SJSA1 (cell line): ENCODE results near the gene TRPV6. TPM values are rescaled to one million over a fixed set of nuclear protein-coding genes. Genes with fewer than 3 reads are reported as not detected.

Experiments
- DNase-seq, 2 experiments: peaks; one replicate each; pipeline ENCODE4 v3.0.0-alpha.2; 2015 to 2020; ENCODE audit warnings: low spot score in 2 of 2, low read depth in 1 of 2
- H3K27ac ChIP-seq: fragments of 250-450 bp; sonication (Bioruptor Pico); 2 replicates; pipeline ENCODE4 v1.5.1; 2020; ENCODE audit warnings: mild to moderate bottlenecking, moderate library complexity
- H3K27me3 ChIP-seq: fragments of 250-450 bp; sonication (Bioruptor Pico); replicated peaks from 2 replicates; pipeline ENCODE4 v1.5.1; 2020; ENCODE audit warnings: mild to moderate bottlenecking, moderate library complexity
- H3K36me3 ChIP-seq: fragments of 250-450 bp; sonication (Bioruptor Pico); 2 replicates; pipeline ENCODE4 v1.5.1; 2020; ENCODE audit warnings: mild to moderate bottlenecking
- H3K4me1 ChIP-seq: fragments of 250-450 bp; sonication (Bioruptor Pico); replicated peaks from 2 replicates; pipeline ENCODE4 v1.6.1; 2021; ENCODE audit warnings: mild to moderate bottlenecking
- H3K4me3 ChIP-seq: fragments of 250-450 bp; sonication (Bioruptor Pico); 2 replicates; pipeline ENCODE4 v1.5.1; 2020; ENCODE audit warnings: mild to moderate bottlenecking
- H3K9me3 ChIP-seq: fragments of 250-450 bp; sonication (Bioruptor Pico); replicated peaks from 2 replicates; pipeline ENCODE4 v1.5.1; 2020; ENCODE audit warnings: mild to moderate bottlenecking
- total RNA-seq: library from RNA; depleted of rRNA; stranded (reverse); fragments of >200 nt; shearing (Covaris generic); gene quantifications from 2 replicates; pipeline ENCODE4 v1.2.3, GENCODE V29; 2014; rRNA removed

Gene TRPV6
- total RNA-seq, result under 0.01 TPM in 1 of 2 replicates, not detected in the other

DNA sequence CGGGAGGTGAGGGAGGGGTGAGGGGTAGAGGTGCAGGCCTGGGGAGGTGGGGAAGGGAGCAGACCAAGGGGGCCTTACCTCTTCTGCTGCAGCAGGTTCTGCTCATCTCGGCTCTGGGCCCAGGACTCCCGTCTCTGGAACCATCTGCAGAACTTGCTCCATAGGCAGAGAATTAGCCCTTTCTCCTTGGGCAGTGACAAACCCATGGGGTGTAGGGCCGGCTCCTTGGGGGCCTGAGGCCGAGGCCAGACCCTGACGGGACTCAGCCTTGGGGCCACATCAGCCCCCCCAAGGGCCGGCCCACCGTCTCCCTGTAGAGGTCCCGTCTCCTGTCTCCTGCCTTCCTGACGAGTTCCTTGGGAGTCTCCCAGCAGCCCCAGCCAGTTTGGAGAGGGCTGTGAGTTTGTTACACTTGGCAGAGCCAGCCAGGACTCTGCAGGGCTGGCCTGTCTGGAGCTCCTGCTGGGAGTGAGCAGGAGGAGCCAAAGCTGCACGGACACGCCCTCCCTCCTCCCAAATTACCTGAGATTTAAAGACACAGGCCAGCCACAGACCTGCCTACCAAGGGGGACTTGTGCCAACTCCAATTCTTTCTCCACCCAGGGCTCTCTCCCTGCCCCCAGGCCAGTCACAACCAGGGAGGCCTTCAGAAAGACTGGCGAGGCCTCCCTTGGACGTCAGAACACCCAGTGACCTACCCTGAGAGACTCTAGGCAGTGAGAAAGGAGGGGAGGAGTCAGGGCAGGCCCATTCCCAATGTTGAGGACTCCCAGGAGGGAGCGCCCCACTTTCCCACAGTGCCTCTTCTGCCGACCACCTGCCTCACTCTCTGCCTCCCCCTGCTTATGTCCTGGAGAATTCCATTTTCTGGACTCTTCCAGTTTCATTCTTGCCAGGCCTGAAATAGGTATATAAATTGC lies at the start of gene TRPV6:
Gene TRPV6 (minus strand): TSS at position 435 of the 920 bp plus-strand sequence.
- H3K4me1 ChIP-seq, result no peaks in the 10 kb centered on the region
- no peaks in the 10 kb centered on the region for H3K36me3 ChIP-seq
- H3K27me3 ChIP-seq, result peaks cover 5% of the 10 kb centered on the region
- no peak for DNase-seq
- no peaks in the 10 kb centered on the region for H3K9me3 ChIP-seq
- H3K27ac ChIP-seq, result no peak within 1 kb of the TSS
- H3K4me3 ChIP-seq, result no peak within 1 kb of the TSS

DNA sequence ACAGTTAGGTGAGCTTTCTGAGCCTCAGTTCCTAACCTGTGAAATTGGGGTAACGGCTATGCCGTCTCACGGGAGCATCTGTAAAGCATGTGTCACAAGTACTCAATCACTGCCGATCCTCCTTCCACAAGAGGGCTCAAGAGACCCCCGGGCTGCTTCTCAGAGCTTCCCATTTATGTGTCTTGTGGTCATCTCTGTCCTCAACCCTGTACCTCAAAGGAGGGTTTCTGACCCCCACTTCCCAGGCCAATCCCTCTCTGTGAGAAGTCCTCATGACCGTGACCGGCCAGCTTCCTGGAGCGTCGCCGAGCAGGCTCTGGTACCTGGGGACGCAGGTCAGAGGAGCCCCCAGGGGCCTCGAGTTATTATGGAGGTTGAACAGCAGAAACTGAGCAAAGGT lies 48.5 kb upstream of the TRPV6 start:
- DNase-seq, result no peak
- Histone ChIP-seq H3K36me3 (no peaks in the 10 kb centered on the region), H3K9me3 (no peaks in the 10 kb centered on the region), H3K4me1 (no peaks in the 10 kb centered on the region), H3K27ac (no peak overlapping the region), H3K4me3 (no peak overlapping the region), H3K27me3 (no peaks in the 10 kb centered on the region)

DNA sequence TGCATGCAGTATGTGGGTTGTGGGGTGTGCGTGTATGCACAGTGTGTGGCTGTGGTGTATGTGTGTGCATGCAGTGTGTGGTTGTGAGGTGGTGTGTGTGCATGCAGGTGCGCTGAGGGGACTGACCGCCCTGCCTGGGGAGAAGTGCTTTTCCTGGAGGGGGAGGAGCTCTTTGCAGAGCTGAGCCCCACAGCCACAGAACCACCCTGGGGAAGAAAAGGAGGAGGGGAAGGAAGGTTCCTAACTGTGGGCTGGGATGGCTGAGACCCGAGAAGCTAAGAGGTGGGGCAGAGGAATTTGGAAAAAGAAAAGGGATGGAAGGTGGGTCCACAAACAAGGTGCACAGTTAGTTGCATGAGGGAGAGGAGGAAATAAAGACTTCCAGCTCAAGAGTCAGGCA lies 48.1 kb upstream of the TRPV6 start, which contains the start of gene TRPV5:
Gene TRPV5 (minus strand): TSS at position 123 of the 400 bp plus-strand sequence. CDS start 287 bp downstream, outside the sequence.
- Histone ChIP-seq H3K9me3 (no peaks in the 10 kb centered on the region), H3K4me3 (no peak within 1 kb of the TSS), H3K36me3 (no peaks in the 10 kb centered on the region), H3K27me3 (no peaks in the 10 kb centered on the region), H3K27ac (no peak within 1 kb of the TSS), H3K4me1 (no peaks in the 10 kb centered on the region)
- DNase-seq, result no peak

DNA sequence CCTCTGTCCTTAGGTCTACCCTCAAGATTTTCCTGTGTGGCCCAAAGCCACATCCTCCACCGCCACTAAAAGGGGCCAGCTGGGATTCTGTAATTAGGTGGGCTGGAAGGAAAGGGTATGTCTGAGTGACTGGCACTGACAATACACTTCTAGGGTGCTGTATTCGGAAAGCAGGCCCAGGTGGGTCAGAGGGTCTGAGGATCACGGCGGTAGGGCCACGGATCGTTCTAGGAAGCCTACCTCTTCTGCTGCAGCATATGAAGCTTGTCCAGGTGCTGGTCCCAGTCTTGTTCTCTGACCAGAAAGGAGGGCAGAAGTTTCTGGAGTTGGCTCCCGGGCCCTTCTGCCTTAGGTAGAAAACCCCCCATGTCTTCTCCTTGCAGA lies 47.5 kb upstream of the TRPV6 start:
- DNase-seq, result no peak

DNA sequence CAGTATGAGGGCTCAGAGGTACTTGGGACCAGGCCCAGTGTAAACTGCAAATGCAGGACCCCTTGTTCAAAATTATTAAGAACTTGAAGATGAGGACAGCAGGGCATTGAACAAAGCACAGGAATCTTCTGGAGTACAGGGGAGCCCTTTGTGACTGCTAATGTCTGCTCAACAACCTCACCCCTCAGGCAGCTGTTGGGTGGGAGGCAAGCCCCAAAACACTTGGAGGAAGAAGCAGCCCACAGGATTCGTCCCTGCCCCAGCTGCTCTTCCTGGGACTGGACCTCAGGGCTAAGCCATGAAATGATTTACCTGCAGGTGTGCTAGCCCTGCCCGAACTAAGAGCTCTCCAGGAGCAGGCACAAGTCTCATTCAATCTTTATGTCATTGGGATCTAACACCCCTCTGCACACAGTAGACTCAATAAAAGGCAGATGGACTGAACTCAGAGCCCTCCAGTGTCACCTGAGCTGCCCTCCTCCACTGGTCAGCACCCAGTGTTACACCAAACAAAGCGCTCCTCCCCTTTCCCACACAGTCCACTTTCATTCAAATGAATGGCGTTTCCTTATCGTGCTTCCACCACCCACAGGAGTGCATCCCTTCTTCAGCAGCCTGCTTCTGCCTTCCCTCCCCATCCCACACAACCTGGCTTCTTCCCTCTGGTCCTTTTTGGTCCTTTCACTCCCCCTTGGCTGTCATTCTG lies 47.0 kb upstream of the TRPV6 start:
- no peaks in the 10 kb centered on the region for H3K4me1 ChIP-seq
- H3K4me3 ChIP-seq, result no peak overlapping the region
- H3K27me3 ChIP-seq, result no peaks in the 10 kb centered on the region
- H3K9me3 ChIP-seq, result no peaks in the 10 kb centered on the region
- no peak for DNase-seq
- H3K36me3 ChIP-seq, result no peaks in the 10 kb centered on the region
- no peak overlapping the region for H3K27ac ChIP-seq

More for the DNA sequence above, 47.5 kb upstream of the TRPV6 start:
- Histone ChIP-seq H3K9me3 (no peaks in the 10 kb centered on the region), H3K4me1 (no peaks in the 10 kb centered on the region), H3K36me3 (no peaks in the 10 kb centered on the region), H3K27me3 (no peaks in the 10 kb centered on the region), H3K4me3 (no peak overlapping the region), H3K27ac (no peak overlapping the region)

DNA sequence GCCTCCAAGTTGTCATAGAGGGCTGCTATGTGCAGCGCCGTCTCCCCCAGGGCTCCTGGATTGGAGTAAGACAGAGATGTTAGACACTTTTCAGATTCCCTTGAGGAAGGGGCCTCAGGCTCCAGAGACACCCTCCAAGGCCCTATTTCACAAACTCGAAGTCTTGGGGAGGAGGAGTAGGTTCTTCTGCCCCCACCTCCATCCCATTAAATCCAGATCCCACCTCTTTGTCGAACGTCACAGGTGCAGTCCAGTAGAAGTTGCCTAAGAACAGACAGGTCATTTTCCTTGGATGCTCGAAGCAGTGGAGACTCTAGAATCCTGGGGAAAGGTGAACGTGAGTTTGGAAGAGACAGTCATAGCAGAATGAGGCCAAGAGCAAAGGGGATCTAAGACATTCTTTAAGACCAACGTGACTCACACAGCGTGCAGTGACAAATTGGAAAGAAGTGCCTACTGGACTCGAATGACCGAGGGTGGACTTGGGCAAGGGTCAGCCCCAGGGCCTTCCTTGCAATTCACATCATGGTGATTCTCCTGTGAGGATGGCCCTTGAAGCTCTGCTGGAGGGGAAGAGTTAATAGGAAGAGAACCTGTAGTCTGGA lies 44.7 kb upstream of the TRPV6 start:
- no peak for DNase-seq
- Histone ChIP-seq H3K9me3 (no peaks in the 10 kb centered on the region), H3K4me1 (no peaks in the 10 kb centered on the region), H3K36me3 (no peaks in the 10 kb centered on the region), H3K4me3 (no peak overlapping the region), H3K27me3 (no peaks in the 10 kb centered on the region), H3K27ac (no peak overlapping the region)

DNA sequence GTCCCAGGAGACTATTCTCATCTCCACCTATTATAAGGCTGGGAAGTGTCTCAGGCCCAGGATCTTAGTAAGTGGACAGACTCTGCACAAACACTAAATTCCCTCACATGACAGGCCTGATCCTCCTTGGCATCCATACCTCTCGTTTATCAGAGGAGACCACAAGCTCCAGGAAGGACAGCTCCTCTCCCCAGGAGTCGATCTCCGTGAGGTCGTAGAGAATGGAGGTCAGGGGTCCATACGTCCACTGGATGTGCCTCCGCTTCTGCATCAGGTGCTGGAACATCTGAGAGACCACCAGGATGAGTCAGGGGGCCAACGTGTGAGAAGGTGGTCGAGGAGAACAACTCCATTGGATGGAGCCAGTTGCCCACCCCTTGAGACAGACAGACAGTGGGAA lies 42.4 kb upstream of the TRPV6 start:
- H3K4me1 ChIP-seq, result no peaks in the 10 kb centered on the region
- H3K36me3 ChIP-seq, result no peaks in the 10 kb centered on the region
- H3K27ac ChIP-seq, result no peak overlapping the region
- no peaks in the 10 kb centered on the region for H3K9me3 ChIP-seq
- no peak for DNase-seq
- no peak overlapping the region for H3K4me3 ChIP-seq
- H3K27me3 ChIP-seq, result no peaks in the 10 kb centered on the region

DNA sequence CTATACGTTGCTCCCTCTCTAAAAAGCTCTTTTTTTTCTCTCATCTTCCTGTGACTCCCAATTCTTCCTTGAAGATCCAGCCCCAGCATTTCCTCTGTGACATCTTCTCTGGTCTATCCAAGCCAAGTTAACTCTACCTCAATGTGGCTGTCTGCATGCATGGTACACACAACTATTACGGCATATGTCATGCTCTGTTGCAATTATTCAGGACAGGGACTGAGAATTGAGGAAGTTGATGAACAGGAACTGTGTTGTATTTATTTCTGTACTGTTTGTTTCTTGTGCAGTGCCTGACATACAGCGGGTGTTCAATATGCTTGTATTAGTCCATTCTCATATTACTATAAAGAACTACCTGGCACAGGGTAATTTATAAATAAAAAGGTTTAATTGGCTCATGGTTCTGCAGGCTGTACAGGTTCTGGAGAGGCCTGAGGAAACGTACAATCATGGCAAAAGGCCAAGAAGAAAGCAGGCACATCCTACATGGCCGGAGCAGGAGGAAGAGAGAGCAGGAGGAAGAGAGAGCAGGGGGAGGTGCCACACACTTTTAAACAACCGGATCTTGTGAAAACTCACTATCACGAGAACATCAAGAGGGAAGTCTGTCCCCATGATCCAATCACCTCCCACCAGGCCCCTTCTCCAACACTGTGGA lies 41.7 kb upstream of the TRPV6 start:
- DNase-seq, result no peak
- H3K4me3 ChIP-seq, result no peak overlapping the region
- H3K36me3 ChIP-seq, result no peaks in the 10 kb centered on the region
- no peaks in the 10 kb centered on the region for H3K4me1 ChIP-seq
- no peaks in the 10 kb centered on the region for H3K27me3 ChIP-seq
- no peak overlapping the region for H3K27ac ChIP-seq
- no peaks in the 10 kb centered on the region for H3K9me3 ChIP-seq

DNA sequence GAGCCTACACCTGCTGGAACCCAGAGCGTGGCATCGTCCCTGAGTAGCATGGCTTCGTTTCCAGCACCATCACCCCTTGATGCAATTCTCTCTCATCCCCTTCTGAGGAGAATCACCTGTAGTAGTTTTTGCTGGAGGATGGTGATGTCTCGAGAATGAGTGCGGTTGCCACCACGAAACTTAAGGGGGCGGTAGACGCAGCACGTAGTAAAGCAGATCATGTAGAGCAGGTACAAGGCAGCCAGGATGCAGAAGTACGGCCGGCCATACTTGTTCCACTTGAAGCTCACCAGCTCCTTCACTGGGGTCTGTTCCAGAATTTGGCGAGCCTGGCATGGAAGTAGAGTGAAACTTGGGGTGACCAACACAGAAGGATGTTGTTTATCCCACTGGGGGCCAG lies 39.9 kb upstream of the TRPV6 start:
- H3K4me1 ChIP-seq, result no peaks in the 10 kb centered on the region
- H3K9me3 ChIP-seq, result no peaks in the 10 kb centered on the region
- DNase-seq, result no peak
- no peak overlapping the region for H3K4me3 ChIP-seq
- H3K27ac ChIP-seq, result no peak overlapping the region
- H3K27me3 ChIP-seq, result no peaks in the 10 kb centered on the region
- no peaks in the 10 kb centered on the region for H3K36me3 ChIP-seq

DNA sequence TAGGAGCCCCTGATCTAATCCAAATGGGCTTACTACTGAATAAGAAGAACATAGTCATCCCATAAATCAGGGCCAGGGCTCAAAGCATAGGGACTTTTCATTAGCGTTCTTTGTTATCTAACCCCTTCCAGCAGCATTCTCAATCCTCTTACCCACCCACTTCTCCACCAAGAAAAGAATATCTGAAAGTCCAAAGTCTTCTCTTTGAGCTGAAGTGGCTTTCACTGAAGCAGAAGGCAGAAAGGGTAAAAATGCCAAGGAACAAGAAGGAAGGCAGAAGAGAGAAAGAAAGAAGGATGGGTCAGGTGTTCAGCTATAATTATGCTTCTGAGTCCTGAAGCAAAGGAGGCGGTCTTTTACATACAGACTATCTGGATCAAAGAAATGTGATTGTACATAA lies 37.8 kb upstream of the TRPV6 start:
- no peak overlapping the region for H3K4me3 ChIP-seq
- no peaks in the 10 kb centered on the region for H3K4me1 ChIP-seq
- H3K9me3 ChIP-seq, result no peaks in the 10 kb centered on the region
- no peak for DNase-seq
- no peak overlapping the region for H3K27ac ChIP-seq
- no peaks in the 10 kb centered on the region for H3K27me3 ChIP-seq
- H3K36me3 ChIP-seq, result no peaks in the 10 kb centered on the region

DNA sequence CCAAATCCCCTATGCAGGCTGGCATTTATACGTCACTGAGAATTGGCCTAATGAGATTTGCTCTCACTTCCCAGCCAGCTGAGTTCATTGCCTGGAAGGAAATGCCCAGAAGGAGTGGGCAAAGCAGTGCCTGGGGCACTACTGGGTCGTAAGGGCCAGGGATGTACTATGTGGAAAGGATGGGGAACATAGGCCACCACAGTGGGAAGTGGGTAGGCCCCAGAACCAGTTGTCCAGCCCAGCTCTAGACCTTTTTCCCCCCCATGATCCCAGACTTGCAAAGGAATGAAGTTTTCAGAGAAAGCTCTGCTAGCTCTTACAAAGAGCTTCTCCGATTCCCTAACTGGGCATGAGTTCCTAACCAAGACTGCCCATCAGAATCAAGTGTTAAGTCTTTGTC lies 34.1 kb upstream of the TRPV6 start:
- Histone ChIP-seq H3K9me3 (no peaks in the 10 kb centered on the region), H3K27ac (no peak overlapping the region), H3K27me3 (no peaks in the 10 kb centered on the region), H3K4me3 (no peak overlapping the region), H3K4me1 (no peaks in the 10 kb centered on the region), H3K36me3 (no peaks in the 10 kb centered on the region)
- DNase-seq, result no peak

DNA sequence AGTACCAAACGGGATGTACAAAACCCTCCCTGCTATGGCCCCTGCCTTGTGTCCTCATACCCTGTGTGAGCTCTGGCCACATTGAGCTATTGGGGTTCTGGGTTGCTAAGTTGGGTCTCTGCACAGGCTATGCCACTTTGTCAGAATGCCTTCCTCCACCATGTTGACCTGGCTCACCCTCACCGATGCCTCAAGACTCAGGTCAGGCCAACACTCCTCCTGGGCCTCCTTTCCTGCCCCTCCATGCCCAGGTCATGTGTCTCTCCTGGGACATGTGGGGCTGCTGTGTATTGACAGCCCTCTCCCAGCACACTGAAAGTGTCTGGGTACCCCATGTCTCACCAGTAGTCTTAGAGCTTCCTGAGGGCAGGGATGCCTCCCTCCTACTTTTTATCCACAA lies 33.4 kb upstream of the TRPV6 start:
- no peak overlapping the region for H3K27ac ChIP-seq
- no peaks in the 10 kb centered on the region for H3K4me1 ChIP-seq

DNA sequence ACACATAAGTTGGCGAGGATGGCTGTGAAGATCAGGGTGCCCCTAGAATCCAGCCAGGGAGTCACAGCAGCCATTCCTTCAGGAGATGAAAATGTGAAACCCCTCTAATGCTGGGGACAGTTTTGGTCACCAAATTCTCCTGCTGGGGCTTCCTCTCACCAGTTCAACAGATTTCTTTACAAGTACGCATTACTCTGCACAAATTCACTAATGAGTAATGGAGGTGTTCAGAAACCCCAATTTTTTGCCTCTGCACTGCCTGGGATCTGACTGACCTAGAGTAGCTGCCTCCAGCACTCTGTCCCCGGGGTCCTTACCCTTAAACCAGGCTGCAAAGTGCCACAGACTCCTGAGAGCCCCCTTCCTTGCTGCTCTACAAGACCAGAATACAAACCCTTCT lies 31.9 kb upstream of the TRPV6 start:
- no peak for DNase-seq
- H3K27me3 ChIP-seq, result no peaks in the 10 kb centered on the region

More for the DNA sequence above, 33.4 kb upstream of the TRPV6 start:
- DNase-seq, result no peak
- Histone ChIP-seq H3K4me3 (no peak overlapping the region), H3K9me3 (no peaks in the 10 kb centered on the region), H3K27me3 (no peaks in the 10 kb centered on the region), H3K36me3 (no peaks in the 10 kb centered on the region)

More for the DNA sequence above, 31.9 kb upstream of the TRPV6 start:
- Histone ChIP-seq H3K4me3 (no peak overlapping the region), H3K27ac (no peak overlapping the region), H3K36me3 (no peaks in the 10 kb centered on the region), H3K9me3 (no peaks in the 10 kb centered on the region), H3K4me1 (no peaks in the 10 kb centered on the region)
